IPS-15b (cell line): Measurements from ENCODE around the gene GATAD2A.
A peak's percentile ranks its signal among the peaks of the same experiment; 100 is the strongest.

ENCODE experiments used
- H3K27me3 ChIP-seq: one replicate; pipeline ENCODE4 v1.6.1; 2013; ENCODE audit warnings: low read length; ENCODE audit not compliant: control insufficient read depth, insufficient read depth
- H3K36me3 ChIP-seq: one replicate; pipeline ENCODE4 v1.6.1; 2013; ENCODE audit warnings: low read length; ENCODE audit not compliant: control insufficient read depth, insufficient read depth
- H3K4me1 ChIP-seq: one replicate; pipeline ENCODE4 v1.6.1; 2013; ENCODE audit warnings: mild to moderate bottlenecking, low read length; ENCODE audit not compliant: control insufficient read depth, insufficient read depth
- H3K4me3 ChIP-seq: one replicate; pipeline ENCODE4 v1.5.1; 2013; ENCODE audit warnings: low read depth, low read length
- H3K9ac ChIP-seq: one replicate; pipeline ENCODE4 v1.6.1; 2013; ENCODE audit warnings: low read depth, mild to moderate bottlenecking, low read length
- H3K9me3 ChIP-seq: one replicate; pipeline ENCODE4 v1.6.1; 2013; ENCODE audit warnings: mild to moderate bottlenecking, low read length; ENCODE audit not compliant: control insufficient read depth, insufficient read depth

GATAD2A gene

DNA sequence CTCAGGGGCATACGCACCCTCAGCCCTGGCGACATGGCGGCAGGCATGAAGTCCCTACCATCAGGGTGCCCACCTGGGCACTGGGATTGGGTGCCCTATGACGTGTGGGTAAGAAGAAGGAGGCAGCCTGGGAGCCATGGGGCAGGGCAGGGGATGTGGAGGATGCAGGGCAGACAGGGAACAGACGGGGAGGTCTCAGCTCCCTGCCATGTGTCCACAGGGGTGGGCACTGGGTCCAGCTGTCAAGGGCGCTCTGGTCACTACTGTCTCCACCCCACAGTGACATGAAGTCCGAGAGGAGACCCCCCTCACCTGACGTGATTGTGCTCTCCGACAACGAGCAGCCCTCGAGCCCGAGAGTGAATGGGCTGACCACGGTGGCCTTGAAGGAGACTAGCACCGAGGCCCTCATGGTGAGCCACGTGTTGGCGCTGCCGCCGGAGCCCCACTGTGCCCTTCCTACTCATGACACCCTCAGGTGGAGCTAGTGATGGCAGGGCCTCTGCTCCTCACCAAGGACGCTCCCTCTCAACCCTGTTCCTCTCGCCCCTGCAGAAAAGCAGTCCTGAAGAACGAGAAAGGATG, 86.6 kb downstream of the GATAD2A start:
- H3K36me3 ChIP-seq, result peaks cover 42% of the 10 kb centered on the region
- no peaks in the 10 kb centered on the region for H3K27me3 ChIP-seq
- peaks cover 9% of the 10 kb centered on the region for H3K4me1 ChIP-seq
- H3K9ac ChIP-seq, result no peak overlapping the region
- no peak overlapping the region for H3K4me3 ChIP-seq
- no peaks in the 10 kb centered on the region for H3K9me3 ChIP-seq

DNA sequence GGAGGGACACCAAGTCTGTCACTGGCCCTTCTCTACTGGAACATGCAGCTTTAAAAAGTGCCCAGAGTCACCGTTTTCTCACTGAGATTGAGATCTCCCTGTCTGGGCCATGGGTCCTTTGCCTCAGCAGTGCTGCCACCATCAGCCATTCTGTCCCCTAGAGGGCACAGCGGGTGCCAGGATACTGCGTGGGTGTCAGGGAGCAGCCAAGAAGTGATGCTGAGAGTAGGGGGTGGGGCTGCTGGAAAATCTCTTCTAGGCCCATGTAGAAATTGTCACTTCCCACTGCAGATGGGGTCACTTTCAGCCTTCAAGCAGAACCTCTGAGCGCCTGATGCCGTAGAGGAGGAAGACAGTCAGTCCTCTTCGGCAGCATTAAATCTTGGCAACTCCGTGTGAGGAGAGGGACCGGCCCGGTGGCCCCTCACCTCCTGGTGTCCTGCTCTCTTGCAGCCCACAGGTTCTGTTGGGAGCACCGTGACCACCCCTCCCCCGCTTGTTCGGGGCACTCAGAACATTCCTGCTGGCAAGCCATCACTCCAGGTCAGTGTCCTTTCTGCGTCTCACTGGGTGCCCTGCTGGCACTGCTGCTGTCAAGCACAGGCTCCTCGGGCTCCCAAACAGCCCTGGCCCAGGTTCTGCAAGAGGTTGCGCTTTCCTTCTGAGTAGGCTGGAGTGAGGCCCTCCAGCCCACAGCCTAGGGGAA, 88.5 kb downstream of the GATAD2A start:
- Histone ChIP-seq H3K9ac (no peak overlapping the region), H3K4me1 (peaks cover under 1% of the 10 kb centered on the region), H3K27me3 (no peaks in the 10 kb centered on the region), H3K9me3 (no peaks in the 10 kb centered on the region), H3K36me3 (peaks cover 56% of the 10 kb centered on the region), H3K4me3 (no peak overlapping the region)

DNA sequence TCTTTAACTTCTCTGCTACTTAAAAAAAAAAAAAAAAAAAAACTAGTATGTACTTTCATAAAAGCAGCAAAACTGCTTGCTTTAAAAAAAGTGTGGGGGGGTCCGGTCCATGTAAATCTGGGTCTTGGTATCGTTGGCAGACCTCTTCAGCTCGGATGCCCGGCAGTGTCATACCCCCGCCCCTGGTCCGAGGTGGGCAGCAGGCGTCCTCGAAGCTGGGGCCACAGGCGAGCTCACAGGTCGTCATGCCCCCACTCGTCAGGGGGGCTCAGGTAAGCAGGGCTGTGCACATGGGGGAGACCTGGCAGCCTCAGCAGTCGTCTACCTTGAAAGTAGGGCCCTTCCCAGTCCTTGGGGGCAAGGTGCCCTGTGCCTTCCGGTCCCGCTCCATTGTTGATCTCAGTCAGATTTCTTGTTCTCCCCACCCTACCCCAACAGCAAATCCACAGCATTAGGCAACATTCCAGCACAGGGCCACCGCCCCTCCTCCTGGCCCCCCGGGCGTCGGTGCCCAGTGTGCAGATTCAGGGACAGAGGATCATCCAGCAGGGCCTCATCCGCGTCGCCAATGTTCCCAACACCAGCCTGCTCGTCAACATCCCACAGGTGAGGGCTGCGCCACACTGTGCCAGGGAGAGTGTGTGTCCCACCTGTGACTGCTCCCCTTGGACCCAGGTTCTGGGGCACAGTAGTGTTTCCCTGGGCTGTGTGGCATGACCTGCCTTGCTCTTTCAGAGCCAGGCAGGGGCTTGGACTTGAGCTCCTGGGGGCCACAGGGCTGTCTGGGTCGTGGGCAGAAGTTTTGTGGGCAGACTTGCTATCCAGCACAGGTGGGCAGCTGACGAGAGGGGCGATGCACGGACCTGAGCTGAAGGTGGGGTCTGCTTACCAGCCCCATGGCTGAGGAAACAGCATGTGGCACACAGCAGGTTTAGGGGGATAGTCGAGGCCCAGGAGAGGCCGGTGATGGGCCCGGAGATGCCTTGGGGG, 90.4 kb downstream of the GATAD2A start:
- Histone ChIP-seq H3K4me1 (no peaks in the 10 kb centered on the region), H3K9ac (peak overlapping the region; percentile 12), H3K27me3 (no peaks in the 10 kb centered on the region), H3K9me3 (no peaks in the 10 kb centered on the region), H3K36me3 (peaks cover 75% of the 10 kb centered on the region), H3K4me3 (no peak overlapping the region)

DNA sequence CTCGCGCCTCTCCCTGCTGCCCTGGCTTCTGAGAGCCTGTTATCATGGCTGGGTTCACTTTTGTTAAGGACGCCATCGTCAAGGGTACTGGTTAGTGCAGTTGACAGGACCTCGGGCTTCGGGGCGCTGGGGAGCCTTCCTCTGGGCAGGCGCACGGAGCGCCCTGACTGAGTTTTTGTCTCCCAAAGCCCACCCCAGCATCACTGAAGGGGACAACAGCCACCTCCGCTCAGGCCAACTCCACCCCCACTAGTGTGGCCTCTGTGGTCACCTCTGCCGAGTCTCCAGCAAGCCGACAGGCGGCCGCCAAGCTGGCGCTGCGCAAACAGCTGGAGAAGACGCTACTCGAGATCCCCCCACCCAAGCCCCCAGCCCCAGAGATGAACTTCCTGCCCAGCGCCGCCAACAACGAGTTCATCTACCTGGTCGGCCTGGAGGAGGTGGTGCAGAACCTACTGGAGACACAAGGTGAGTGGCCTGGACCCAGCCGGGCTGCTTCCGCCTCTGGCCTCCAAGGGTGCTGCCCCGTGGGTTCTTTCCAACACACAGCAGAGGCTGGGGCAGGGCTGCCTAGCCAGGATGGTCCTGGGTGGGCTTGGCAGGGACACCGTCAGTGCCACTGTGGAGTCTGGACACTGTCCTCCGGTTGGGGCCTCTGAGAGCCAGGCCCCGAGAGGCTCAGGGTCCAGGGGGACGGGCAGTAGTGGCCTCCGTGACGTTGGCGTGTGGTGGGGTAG, 92.9 kb downstream of the GATAD2A start:
- H3K9me3 ChIP-seq, result no peaks in the 10 kb centered on the region
- H3K27me3 ChIP-seq, result no peaks in the 10 kb centered on the region
- H3K4me3 ChIP-seq, result no peak overlapping the region
- no peaks in the 10 kb centered on the region for H3K4me1 ChIP-seq
- H3K9ac ChIP-seq, result no peak overlapping the region
- peaks cover 92% of the 10 kb centered on the region for H3K36me3 ChIP-seq

DNA sequence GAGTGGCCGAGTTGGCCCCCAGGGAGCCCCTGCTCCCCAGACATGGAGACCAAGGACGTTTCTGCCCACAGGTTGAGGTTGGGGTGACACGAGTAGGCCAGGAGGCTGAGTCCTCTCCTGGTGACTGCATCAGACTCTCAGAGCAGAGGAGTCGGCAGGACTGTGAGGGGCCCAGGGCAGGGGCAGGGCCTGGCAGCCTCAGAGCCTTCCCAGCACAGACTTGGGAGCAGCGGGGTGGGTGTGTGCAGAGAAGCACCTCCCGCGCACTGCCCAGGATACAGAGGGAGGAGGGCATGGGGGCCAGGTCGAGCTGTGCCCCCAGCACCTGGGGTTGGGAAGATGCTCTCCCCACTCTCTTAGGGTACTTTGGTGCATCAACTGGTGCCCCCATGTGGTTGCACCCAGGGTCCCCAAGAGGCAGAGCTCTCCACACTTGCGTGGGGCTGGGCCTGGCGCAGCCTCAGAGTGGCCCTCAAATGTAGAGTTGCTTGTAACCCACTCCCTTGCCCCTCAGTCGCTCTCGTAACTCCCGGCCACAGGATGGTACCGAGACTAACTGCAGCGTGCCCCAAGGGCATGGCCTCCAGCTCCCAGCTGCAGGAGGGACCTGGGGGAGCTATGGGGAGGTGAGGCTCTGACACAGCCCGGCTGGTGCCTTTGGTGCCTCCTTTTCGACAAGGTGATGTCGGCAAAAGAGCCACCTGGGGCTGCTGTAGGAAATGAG, 94.0 kb downstream of the GATAD2A start:
- H3K9me3 ChIP-seq, result no peaks in the 10 kb centered on the region
- no peaks in the 10 kb centered on the region for H3K27me3 ChIP-seq
- H3K4me3 ChIP-seq, result no peak overlapping the region
- H3K9ac ChIP-seq, result no peak overlapping the region
- H3K36me3 ChIP-seq, result peaks cover 87% of the 10 kb centered on the region
- no peaks in the 10 kb centered on the region for H3K4me1 ChIP-seq

DNA sequence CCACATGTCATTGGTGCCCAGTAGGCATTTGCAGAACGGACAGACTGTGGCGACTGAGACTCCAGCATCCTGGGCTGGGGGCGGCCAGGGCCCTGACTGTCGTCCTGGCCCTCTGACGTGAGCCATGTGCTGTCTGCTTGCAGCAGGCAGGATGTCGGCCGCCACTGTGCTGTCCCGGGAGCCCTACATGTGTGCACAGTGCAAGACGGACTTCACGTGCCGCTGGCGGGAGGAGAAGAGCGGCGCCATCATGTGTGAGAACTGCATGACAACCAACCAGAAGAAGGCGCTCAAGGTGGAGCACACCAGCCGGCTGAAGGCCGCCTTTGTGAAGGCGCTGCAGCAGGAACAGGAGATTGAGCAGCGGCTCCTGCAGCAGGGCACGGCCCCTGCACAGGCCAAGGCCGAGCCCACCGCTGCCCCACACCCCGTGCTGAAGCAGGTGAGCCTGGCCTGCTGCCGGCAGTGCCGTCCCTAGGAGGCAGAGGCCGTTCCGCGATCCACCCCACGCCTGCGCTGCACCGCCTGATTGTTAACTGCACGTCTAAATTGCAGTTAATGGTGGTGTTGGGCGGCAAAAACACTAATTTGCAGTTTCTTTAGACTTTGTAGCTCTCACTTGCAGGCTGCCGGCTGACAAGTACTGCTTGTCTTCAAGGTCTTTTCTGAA, 95.6 kb downstream of the GATAD2A start:
- H3K36me3 ChIP-seq, result peaks cover 89% of the 10 kb centered on the region
- H3K9ac ChIP-seq, result no peak overlapping the region
- no peaks in the 10 kb centered on the region for H3K4me1 ChIP-seq
- H3K4me3 ChIP-seq, result no peak overlapping the region
- H3K27me3 ChIP-seq, result no peaks in the 10 kb centered on the region
- H3K9me3 ChIP-seq, result no peaks in the 10 kb centered on the region

DNA sequence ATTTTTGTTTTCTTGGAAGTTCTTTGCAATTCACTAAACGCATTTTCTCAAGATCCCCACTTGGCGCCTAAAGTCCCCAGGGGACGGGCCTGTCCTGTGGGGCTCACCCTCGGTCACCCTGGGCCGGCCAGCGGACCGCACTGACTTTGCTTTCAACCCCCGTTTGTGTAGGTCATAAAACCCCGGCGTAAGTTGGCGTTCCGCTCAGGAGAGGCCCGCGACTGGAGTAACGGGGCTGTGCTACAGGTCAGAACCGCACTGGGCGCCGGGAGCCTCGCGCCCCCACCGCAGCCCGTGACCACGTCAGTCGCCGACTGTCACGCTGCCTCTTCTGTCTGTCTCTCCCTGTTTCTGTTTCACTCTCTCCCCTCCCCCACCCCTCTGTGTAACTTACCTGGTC, 96.3 kb downstream of the GATAD2A start:
- no peaks in the 10 kb centered on the region for H3K27me3 ChIP-seq
- no peaks in the 10 kb centered on the region for H3K4me1 ChIP-seq
- H3K9me3 ChIP-seq, result no peaks in the 10 kb centered on the region
- no peak overlapping the region for H3K4me3 ChIP-seq
- peaks cover 85% of the 10 kb centered on the region for H3K36me3 ChIP-seq
- no peak overlapping the region for H3K9ac ChIP-seq

DNA sequence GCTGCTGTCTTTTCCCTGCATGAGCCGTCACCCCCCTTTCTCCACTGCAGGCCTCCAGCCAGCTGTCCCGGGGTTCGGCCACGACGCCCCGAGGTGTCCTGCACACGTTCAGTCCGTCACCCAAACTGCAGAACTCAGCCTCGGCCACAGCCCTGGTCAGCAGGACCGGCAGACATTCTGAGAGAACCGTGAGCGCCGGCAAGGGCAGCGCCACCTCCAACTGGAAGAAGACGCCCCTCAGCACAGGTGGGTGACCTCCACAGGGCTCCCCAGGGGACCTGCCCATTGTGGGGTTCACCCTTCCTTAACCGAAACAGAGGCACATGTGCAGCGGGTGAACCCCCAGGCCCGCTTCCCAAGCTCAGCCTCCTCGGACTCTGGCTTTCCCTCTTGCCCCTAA, 96.8 kb downstream of the GATAD2A start:
- H3K36me3 ChIP-seq, result peaks cover 84% of the 10 kb centered on the region
- H3K4me3 ChIP-seq, result no peak overlapping the region
- H3K9me3 ChIP-seq, result no peaks in the 10 kb centered on the region
- no peaks in the 10 kb centered on the region for H3K4me1 ChIP-seq
- no peak overlapping the region for H3K9ac ChIP-seq
- H3K27me3 ChIP-seq, result no peaks in the 10 kb centered on the region

DNA sequence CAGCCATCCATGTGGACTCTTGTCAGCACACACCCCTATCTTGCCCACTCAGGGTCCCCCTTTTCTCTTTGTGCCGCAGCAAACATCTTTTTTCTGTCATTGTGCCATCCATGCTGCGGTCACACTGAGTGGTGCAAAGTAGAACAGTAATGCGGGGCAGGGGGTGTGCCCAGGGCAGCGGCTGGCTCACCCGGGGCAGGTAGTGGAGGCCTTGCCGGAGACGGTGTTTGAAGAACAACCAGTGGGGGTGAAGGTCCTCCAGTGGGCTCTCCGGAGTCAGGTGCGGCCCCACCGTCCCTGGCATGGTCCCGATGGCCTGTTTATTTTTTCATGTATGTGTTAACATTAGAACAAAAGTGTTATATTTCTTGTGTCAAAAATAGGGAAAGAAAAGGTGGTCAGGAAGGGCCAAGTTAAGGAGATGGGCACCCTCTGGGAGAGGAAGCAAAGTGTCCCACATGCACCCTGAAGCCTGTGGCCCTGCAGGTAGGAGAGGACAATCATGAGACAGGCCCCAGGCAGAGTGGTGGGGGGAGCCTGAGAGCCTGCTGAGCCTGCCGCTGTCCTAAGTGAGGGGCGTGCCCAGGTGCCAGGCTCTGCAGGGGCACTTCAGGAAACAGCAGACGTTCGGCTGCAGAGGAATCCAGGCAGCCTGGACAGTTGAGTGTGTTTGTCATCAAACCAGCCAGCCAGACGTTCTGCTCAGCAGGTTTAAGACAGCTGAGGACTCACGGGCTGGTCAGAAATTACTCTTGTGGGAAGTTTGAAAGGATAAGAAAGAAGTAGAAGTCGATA, 97.5 kb downstream of the GATAD2A start:
- Histone ChIP-seq H3K9ac (no peak overlapping the region), H3K27me3 (no peaks in the 10 kb centered on the region), H3K4me3 (no peak overlapping the region), H3K9me3 (no peaks in the 10 kb centered on the region), H3K36me3 (peaks cover 81% of the 10 kb centered on the region), H3K4me1 (no peaks in the 10 kb centered on the region)
